Nephron (organoid): ENCODE data around the gene CLRN2.
"Not testable (repeated sequence)": the region's sequence is repeated elsewhere in the genome, so short reads cannot be mapped to it uniquely, and the experiment has no call there.

Source experiments
- H3K27ac Mint-ChIP-seq, 3 experiments: 2 replicates each; pipeline ENCODE4 v1.8.0; 2020; ENCODE audit warnings: mixed read lengths in 3 of 3, mild to moderate bottlenecking in 2 of 3, moderate library complexity in 1 of 3
- H3K27me3 Mint-ChIP-seq: 2 replicates; pipeline ENCODE4 v1.8.0; 2021; ENCODE audit warnings: low read depth, mild to moderate bottlenecking, moderate library complexity, mixed read lengths
- H3K36me3 Mint-ChIP-seq: 2 replicates; pipeline ENCODE4 v1.8.0; 2020; ENCODE audit warnings: low read depth, mixed read lengths
- H3K4me1 Mint-ChIP-seq: 2 replicates; pipeline ENCODE4 v1.8.0; 2020; ENCODE audit warnings: mixed read lengths
- H3K4me3 Mint-ChIP-seq, 3 experiments: 2 replicates each; pipeline ENCODE4 v1.8.0; 2020; ENCODE audit warnings: mild to moderate bottlenecking in 3 of 3, mixed read lengths in 3 of 3, moderate library complexity in 2 of 3
- H3K9me3 Mint-ChIP-seq: 2 replicates; pipeline ENCODE4 v1.8.0; 2020; ENCODE audit warnings: mixed read lengths
- CTCF ChIP-seq, 3 experiments: fragments of 200-600 bp; sonication (generic); IDR thresholded peaks; one replicate each; pipeline ENCODE4 v1.5.0; 2021; ENCODE audit warnings: antibody characterized with exemption in 3 of 3; ENCODE audit not compliant: unreplicated experiment in 3 of 3

CLRN2 gene

GRCh38 chr4:17535242-17535641 is 20.3 kb downstream of the CLRN2 start:
- no peak for TF ChIP-seq CTCF (IDR thresholded peaks at IDR 0.05; ENCODE audit: unreplicated experiment in 3 of 3)
- Mint-ChIP-seq H3K9me3 (no peaks in the 10 kb centered on the region), H3K27me3 (no peaks in the 10 kb centered on the region), H3K4me3 (no peak overlapping the region), H3K27ac (no peak overlapping the region), H3K36me3 (no peaks in the 10 kb centered on the region), H3K4me1 (no peaks in the 10 kb centered on the region)

- no peak for TF ChIP-seq CTCF (IDR thresholded peaks at IDR 0.05; ENCODE audit: unreplicated experiment in 3 of 3)
- H3K27me3 Mint-ChIP-seq, result no peaks in the 10 kb centered on the region
- H3K27ac Mint-ChIP-seq, result no peak overlapping the region
- no peaks in the 10 kb centered on the region for H3K9me3 Mint-ChIP-seq
- no peak overlapping the region for H3K4me3 Mint-ChIP-seq
- no peaks in the 10 kb centered on the region for H3K4me1 Mint-ChIP-seq
- no peaks in the 10 kb centered on the region for H3K36me3 Mint-ChIP-seq
These were observed 20.9 kb downstream of the CLRN2 start for GRCh38 chr4:17535906-17536305.

GRCh38 chr4:17537060-17537459 is 22.1 kb downstream of the CLRN2 start:
- H3K4me1 Mint-ChIP-seq, H3K9me3 Mint-ChIP-seq, H3K27me3 Mint-ChIP-seq, H3K4me3 Mint-ChIP-seq, H3K36me3 Mint-ChIP-seq, H3K27ac Mint-ChIP-seq: not testable (repeated sequence)

GRCh38 chr4:17544205-17544604 is 29.2 kb downstream of the CLRN2 start:
- H3K9me3 Mint-ChIP-seq, result no peaks in the 10 kb centered on the region
- no peak for TF ChIP-seq CTCF (IDR thresholded peaks at IDR 0.05; ENCODE audit: unreplicated experiment in 3 of 3)
- no peak overlapping the region for H3K27ac Mint-ChIP-seq
- H3K4me1 Mint-ChIP-seq, result no peaks in the 10 kb centered on the region
- peaks cover 3% of the 10 kb centered on the region for H3K27me3 Mint-ChIP-seq
- no peak overlapping the region for H3K4me3 Mint-ChIP-seq
- H3K36me3 Mint-ChIP-seq, result no peaks in the 10 kb centered on the region

GRCh38 chr4:17544831-17545234 is 29.9 kb downstream of the CLRN2 start:
- H3K9me3 Mint-ChIP-seq, result no peaks in the 10 kb centered on the region
- no peak overlapping the region for H3K27ac Mint-ChIP-seq
- H3K4me3 Mint-ChIP-seq, result no peak overlapping the region
- no peaks in the 10 kb centered on the region for H3K4me1 Mint-ChIP-seq
- no peak for TF ChIP-seq CTCF (IDR thresholded peaks at IDR 0.05; ENCODE audit: unreplicated experiment in 3 of 3)
- no peaks in the 10 kb centered on the region for H3K36me3 Mint-ChIP-seq
- H3K27me3 Mint-ChIP-seq, result peaks cover 3% of the 10 kb centered on the region

GRCh38 chr4:17545374-17546140 is 30.6 kb downstream of the CLRN2 start:
- no peaks in the 10 kb centered on the region for H3K36me3 Mint-ChIP-seq
- no peaks in the 10 kb centered on the region for H3K4me1 Mint-ChIP-seq
- TF ChIP-seq CTCF (IDR thresholded peaks at IDR 0.05; ENCODE audit: unreplicated experiment in 3 of 3), result no peak
- no peaks in the 10 kb centered on the region for H3K9me3 Mint-ChIP-seq
- H3K27ac Mint-ChIP-seq, result no peak overlapping the region
- peaks cover 3% of the 10 kb centered on the region for H3K27me3 Mint-ChIP-seq
- no peak overlapping the region for H3K4me3 Mint-ChIP-seq
